AG10803 (cell line): ENCODE results near the gene APOA1.

Experiments
- DNase-seq: peaks from one replicate; pipeline ENCODE4 v3.0.0; 2010; ENCODE audit warnings: low read depth
- H3K4me3 ChIP-seq: 2 replicates; pipeline ENCODE4 v1.5.1; 2011; ENCODE audit warnings: mild to moderate bottlenecking, low read length, control low read depth
- TF ChIP-seq, protein P1 (sequence below): conservative IDR thresholded peaks from 2 replicates; pipeline ENCODE4 v1.5.1; 2011; ENCODE audit warnings: mild to moderate bottlenecking, low read length, control low read depth, inconsistent platforms

The APOA1 gene

DNA sequence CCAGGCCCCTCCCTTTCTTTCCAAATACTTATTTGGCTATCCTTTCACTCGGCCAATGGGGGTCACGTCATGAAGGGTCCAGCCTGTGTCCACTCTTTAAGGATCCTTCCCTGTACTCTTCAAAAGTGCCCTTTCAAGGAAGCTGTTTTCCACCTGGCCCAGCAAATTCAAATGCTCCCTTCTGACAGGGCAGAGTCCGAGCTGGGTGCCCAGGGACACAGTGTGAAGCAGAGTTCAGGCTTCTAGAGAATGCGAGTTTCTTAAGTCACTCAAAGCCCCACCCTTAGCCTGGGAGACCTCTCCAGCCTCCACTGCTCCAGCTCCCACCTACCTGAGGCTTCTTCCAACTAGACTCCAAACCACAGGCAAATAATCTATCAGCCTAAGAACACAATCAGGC, 5.5 kb upstream of the APOA1 start:
- TF ChIP-seq, protein P1, sequence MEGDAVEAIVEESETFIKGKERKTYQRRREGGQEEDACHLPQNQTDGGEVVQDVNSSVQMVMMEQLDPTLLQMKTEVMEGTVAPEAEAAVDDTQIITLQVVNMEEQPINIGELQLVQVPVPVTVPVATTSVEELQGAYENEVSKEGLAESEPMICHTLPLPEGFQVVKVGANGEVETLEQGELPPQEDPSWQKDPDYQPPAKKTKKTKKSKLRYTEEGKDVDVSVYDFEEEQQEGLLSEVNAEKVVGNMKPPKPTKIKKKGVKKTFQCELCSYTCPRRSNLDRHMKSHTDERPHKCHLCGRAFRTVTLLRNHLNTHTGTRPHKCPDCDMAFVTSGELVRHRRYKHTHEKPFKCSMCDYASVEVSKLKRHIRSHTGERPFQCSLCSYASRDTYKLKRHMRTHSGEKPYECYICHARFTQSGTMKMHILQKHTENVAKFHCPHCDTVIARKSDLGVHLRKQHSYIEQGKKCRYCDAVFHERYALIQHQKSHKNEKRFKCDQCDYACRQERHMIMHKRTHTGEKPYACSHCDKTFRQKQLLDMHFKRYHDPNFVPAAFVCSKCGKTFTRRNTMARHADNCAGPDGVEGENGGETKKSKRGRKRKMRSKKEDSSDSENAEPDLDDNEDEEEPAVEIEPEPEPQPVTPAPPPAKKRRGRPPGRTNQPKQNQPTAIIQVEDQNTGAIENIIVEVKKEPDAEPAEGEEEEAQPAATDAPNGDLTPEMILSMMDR = no peak
- H3K4me3 ChIP-seq = no peak overlapping the region

DNA sequence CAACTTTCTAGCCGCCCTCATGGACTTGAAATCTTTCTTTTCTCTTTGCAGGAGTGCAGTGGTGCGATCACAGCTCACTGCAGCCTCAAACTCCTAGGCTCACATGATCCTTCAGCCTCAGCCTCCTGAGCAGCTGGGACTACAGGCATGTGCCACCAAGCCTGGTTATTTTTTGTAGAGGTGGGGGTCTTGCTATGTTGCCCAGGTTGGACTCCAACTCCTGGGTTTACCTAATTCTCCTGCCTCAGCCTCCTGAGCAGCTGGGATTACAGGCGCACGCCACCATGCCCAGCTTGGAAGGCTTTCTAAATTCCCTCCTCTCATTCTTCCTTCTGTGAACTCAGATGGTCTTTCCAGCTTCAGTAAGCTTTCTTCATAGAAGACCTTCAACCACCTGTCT, 4.7 kb upstream of the APOA1 start:
- DNase-seq = no peak
- TF ChIP-seq, protein P1 = no peak

More for the DNA sequence above, 5.5 kb upstream of the APOA1 start:
- DNase-seq = no peak

DNA sequence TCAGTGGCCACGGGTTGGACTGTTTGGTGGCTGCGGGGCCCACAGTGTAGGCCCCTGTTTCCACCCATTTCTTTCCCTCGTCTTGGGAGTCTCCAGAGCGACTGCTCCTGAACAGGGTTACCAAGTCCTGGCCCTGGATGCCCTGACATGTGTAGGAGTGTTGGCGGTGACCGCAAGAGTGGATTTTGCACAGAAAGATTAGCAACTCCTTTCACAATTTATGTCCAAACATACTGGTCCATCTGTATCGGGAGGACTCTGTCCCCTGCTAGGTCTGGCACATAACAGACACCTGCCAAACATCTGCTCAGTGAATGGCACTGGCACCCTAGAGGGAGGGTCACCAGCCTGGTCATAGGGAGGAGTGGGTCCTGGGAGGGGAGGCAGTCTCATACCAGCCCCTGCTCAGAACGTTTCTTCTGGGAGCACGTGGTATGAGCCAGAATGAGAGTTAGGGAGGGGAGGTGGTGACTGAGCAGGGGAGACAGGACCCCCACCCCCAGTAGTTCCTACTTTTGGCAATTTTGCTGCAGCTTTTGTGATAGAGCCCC, 3.4 kb upstream of the APOA1 start:
- TF ChIP-seq, protein P1 = no peak
- DNase-seq = no peak
- no peak overlapping the region for H3K4me3 ChIP-seq

More for the DNA sequence above, 4.7 kb upstream of the APOA1 start:
- H3K4me3 ChIP-seq = no peak overlapping the region

DNA sequence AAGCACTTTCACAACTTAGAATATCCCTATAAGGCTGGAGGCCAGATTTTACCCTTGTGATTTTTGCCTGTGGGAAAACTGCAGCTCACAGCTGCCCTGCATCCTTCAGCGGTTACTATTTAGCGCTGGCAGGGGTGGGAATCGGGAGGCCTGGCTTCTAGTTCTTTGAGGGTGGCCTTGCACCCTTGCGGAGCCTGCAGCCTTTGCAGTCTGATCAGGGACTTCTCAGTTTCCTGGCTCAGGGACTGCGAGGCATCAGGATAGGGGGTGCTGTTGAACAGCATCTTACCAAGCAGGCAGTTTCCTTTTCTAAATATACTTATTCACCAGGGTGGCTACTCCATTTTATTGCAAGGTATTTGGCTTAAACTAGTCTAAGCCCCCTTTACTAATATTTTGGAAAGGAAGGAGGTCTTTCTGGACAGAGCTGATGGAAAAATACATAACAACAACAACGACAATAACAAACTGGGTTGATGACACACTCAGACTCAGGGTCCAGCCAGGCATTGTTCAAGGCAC, 2.9 kb upstream of the APOA1 start:
- no peak overlapping the region for H3K4me3 ChIP-seq
- peak; percentile 60 for DNase-seq
- TF ChIP-seq, protein P1 = peak; percentile 48

DNA sequence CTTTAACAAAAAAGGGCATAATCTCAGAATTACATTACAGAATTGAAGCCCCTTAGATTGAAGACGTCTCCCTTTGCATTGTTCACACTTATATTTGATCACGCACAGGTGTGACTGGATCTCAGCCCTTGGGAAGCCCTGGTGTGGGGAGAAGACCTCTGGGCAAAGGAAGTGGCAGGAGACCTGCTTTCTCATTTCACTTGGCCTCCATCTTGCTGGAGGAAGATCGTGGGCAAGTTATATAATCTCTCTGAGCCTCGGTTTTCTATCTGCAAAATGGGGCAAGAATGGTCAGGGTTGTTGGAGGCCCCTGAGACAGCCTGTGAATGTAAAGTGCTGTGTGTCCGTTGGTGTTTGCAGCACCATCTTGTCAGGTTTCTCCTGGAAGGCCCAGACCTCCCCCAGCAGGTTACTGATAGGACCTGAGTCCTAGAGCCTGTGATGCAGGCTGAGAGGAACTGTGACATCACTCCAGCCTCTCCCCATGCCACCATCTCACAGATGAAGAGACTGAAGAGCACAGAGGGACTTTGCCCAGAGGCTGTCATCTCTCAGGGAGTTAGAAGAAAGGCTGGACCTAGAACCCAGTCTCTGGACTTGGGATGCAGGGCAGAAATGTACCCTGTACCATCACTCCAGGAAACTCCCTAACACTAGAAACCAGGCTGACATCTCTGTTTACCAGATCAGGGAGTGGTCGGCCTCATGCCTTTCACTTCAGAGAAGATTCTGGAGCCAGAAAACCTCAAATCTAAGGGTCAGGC, 1.1 kb upstream of the APOA1 start:
- TF ChIP-seq, protein P1 = no peak
- no peak for DNase-seq
- H3K4me3 ChIP-seq = no peak overlapping the region

DNA sequence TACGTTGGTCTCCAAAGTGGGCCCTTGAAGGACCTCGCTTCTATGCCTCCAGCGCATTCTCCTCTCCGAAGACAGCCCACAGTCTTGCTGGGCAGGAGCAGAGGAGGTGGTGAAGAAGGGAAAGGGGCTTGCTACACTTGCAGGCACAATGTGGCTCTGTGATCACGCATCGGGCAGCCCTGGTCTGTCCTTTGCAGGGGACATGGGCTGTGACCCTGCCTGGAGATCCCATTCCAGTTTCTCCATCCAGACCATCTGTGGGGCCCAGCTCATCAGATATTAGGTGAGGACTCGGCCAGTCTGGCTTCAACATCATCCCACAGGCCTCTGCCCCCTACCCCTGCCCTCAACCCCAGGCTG, 810 bp downstream of the APOA1 start:
- no peak for DNase-seq
- no peak overlapping the region for H3K4me3 ChIP-seq
- TF ChIP-seq, protein P1 = no peak
